ENCODE results near the gene CLEC2B.

Gene CLEC2B

GRCh38 chr12:9869307-9870161, at the start of gene CLEC2B:
CLEC2B (minus strand) TSS chr12:9869354.
- TF ChIP-seq CTCF (conservative IDR thresholded peaks at IDR 0.05; ENCODE audit: control insufficient read depth, insufficient read depth, low read depth, low read length): no peak
- DNase-seq (ENCODE audit: low read depth): peak; percentile 97
- peak within 1 kb of the TSS; percentile 65 for H3K4me3 ChIP-seq (ENCODE audit: control insufficient read depth, low read depth, low read length)

DNA sequence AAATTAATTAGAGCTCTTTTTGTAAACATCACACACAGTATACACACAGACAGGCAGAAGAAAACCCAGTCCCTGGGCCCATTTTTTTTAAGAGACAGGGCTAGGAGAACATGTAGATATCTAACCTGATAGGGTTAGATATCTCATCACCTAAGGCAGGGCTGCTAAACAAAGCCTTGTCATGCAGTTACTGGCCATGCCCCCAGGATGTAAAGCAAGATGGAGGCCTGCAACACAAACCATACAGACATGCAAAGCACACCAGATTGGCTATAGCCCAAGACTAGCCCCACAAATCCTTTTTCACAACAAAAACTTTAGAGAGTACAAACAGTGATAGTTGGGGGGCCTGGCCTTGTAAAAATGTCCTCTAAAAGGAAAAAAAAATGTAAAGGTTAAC, 42.6 kb upstream of the CLEC2B start:
- no peak overlapping the region for H3K4me3 ChIP-seq (ENCODE audit: control insufficient read depth, low read depth, low read length)

DNA sequence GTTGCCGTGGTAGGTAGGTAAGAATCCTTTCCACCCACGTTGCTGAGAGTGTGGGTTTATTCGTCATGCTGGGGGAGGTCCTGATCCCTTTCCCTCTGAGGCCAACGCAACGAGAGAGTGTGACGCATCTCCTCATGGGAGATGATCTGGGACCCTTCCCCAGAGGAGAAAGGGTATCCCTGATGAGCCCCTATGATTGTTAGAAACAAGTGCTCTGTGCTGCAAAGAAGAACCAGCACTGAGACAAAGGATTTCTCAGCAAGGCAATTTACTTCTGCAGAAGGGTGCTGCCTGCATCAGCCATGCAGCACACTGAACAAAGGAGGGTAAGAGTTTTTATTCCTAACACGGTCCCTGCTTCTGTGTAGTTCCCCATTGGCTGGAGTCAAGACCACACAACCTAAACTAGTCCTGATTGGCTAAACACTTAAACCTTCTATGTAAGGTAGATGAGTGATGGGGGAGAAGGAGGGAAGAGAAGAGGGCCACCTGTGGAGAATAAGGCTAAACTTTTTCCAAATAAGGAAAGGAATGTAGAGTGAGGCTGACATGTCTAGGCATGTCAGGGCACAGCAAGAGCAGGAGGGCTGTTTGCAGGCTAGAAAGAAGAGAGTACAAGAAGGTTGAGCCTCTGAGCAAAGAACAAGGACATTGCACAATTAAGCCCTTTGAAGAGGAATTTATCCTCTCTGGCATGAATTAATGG, 41.7 kb upstream of the CLEC2B start:
- peak; percentile 60 for DNase-seq (ENCODE audit: low read depth)

More for the DNA sequence above, 42.6 kb upstream of the CLEC2B start:
- no peak for DNase-seq (ENCODE audit: low read depth)
- no peak for TF ChIP-seq CTCF (conservative IDR thresholded peaks at IDR 0.05; ENCODE audit: control insufficient read depth, insufficient read depth, low read depth, low read length)

DNA sequence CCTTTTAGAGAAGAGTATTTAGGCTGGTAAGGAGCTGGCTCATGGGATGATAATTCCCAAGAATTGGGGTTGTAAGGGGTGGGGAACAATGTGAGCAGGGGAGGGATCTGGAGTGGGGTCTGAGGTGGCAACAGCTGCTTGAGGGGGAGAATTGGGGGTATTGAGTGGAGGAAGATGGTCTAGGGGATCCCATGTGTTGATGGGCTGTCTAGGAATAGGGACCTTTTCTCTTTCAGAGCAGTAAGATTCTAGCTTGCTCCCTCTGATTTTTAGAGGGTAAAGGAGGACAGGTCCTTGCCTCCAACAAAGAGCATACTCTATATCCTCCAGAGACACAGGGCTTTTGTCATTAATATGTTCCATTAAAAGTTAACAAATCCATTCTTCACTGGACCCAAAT, 40.6 kb upstream of the CLEC2B start:
- TF ChIP-seq CTCF (conservative IDR thresholded peaks at IDR 0.05; ENCODE audit: control insufficient read depth, insufficient read depth, low read depth, low read length): no peak
- no peak for DNase-seq (ENCODE audit: low read depth)
- no peak overlapping the region for H3K4me3 ChIP-seq (ENCODE audit: control insufficient read depth, low read depth, low read length)

More for the DNA sequence above, 41.7 kb upstream of the CLEC2B start:
- TF ChIP-seq CTCF (conservative IDR thresholded peaks at IDR 0.05; ENCODE audit: control insufficient read depth, insufficient read depth, low read depth, low read length): no peak
- no peak overlapping the region for H3K4me3 ChIP-seq (ENCODE audit: control insufficient read depth, low read depth, low read length)

- H3K4me3 ChIP-seq (ENCODE audit: control insufficient read depth, low read depth, low read length): no peak overlapping the region
- no peak for TF ChIP-seq CTCF (conservative IDR thresholded peaks at IDR 0.05; ENCODE audit: control insufficient read depth, insufficient read depth, low read depth, low read length)
- no peak for DNase-seq (ENCODE audit: low read depth)
These were observed 39.2 kb upstream of the CLEC2B start for GRCh38 chr12:9908350-9908749.

GRCh38 chr12:9907769-9908168, 38.6 kb upstream of the CLEC2B start:
- no peak for TF ChIP-seq CTCF (conservative IDR thresholded peaks at IDR 0.05; ENCODE audit: control insufficient read depth, insufficient read depth, low read depth, low read length)
- no peak for DNase-seq (ENCODE audit: low read depth)
- no peak overlapping the region for H3K4me3 ChIP-seq (ENCODE audit: control insufficient read depth, low read depth, low read length)

Data from fibroblast of mammary gland (primary cell).